Measurements from ENCODE around the gene ZNF248. TPM values are rescaled to one million over a fixed set of nuclear protein-coding genes. Genes with fewer than 3 reads are reported as not detected.

ZNF248 gene
- total RNA-seq, 1 experiment from 2014 or later = 17.6 TPM

DNA sequence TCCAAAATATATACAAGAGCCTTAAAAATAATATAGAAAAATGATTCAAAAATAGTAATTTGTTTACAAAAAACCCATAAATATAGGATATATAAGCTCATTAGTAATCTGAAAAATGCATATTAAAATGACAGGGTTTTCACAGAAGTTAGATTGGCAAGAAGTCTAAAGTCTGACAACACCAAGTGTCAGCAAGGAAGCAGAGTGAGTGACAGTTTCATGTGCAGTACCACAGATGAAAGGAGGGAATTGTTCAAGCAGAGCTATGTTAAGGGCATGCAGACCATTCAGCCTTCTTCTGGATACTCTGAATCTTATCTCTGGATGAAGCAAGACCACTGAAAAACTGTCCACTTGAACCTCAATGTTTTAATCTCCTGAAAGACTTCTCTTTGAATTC is 55.9 kb downstream of the ZNF248 start:
- TF ChIP-seq, protein P1, sequence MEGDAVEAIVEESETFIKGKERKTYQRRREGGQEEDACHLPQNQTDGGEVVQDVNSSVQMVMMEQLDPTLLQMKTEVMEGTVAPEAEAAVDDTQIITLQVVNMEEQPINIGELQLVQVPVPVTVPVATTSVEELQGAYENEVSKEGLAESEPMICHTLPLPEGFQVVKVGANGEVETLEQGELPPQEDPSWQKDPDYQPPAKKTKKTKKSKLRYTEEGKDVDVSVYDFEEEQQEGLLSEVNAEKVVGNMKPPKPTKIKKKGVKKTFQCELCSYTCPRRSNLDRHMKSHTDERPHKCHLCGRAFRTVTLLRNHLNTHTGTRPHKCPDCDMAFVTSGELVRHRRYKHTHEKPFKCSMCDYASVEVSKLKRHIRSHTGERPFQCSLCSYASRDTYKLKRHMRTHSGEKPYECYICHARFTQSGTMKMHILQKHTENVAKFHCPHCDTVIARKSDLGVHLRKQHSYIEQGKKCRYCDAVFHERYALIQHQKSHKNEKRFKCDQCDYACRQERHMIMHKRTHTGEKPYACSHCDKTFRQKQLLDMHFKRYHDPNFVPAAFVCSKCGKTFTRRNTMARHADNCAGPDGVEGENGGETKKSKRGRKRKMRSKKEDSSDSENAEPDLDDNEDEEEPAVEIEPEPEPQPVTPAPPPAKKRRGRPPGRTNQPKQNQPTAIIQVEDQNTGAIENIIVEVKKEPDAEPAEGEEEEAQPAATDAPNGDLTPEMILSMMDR (IDR thresholded peaks at IDR 0.05; ENCODE audit: insufficient read depth in 1 of 2, low read depth in 1 of 2, low read length in 1 of 2, severe bottlenecking in 1 of 2, unreplicated experiment in 1 of 2) = no peak
- intact Hi-C loops (cut with micrococcal nuclease; ENCODE audit: unreplicated experiment) = no loop called here
- BruUV-seq (replicated peaks) = no TSS peak
- Histone ChIP-seq H3K36me3 (ENCODE audit: control insufficient read depth, insufficient read depth, low read length) (no peaks in the 10 kb centered on the region), H3K4me3 (ENCODE audit: low read depth, low read length) (no peak overlapping the region), H3K9me3 (no peaks in the 10 kb centered on the region), H3K27me3 (replicated peaks; ENCODE audit: control insufficient read depth, insufficient read depth, low read length) (no peaks in the 10 kb centered on the region), H3K4me1 (no peaks in the 10 kb centered on the region)
- Mint-ChIP-seq H3K27ac (ENCODE audit: unreplicated experiment) (no peak overlapping the region), H3K4me3 (ENCODE audit: unreplicated experiment) (no peak overlapping the region), H3K27me3 (ENCODE audit: insufficient read depth, unreplicated experiment) (no peaks in the 10 kb centered on the region), H3K36me3 (ENCODE audit: insufficient read depth, unreplicated experiment) (peaks cover 6% of the 10 kb centered on the region), H3K4me1 (ENCODE audit: low read depth, unreplicated experiment) (no peaks in the 10 kb centered on the region), H3K9me3 (ENCODE audit: unreplicated experiment) (peaks cover 6% of the 10 kb centered on the region)
- ChIA-PET POLR2A (no interaction called here), CTCF (no interaction called here)
- DNase-seq = no peak

DNA sequence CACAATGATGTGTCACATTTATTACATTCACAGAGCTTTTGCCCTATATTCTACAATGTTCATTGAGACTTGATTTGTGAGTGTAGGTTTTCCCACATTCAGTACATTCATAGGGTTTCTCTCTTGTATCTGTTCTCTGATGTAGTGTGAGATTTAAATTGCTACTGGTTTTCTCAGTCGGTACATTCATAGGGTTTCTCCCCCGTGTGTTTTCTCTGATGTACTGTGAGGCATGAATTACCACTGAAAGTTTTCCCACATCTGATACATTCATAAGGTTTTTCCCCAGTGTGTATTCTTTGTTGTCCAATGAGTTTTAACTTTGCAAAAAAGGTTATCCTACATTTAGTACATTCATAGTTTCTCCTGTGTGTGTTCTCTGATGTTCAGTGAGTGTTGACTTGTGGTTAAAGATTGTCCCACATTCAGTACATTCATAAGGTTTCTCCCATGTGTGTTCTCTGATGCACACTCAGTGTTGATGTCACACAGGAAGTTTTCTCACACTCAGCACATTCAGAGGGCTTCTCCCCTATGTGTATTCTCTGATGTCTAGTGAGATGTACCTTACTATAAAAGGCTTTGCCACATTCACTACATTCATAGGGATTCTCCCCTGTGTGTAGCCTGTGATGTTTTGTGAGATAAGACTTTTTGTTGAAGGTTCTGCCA is 63.0 kb downstream of the ZNF248 start:
- Mint-ChIP-seq H3K27ac (ENCODE audit: unreplicated experiment) (no peak overlapping the region), H3K36me3 (ENCODE audit: insufficient read depth, unreplicated experiment) (peaks cover 10% of the 10 kb centered on the region), H3K27me3 (ENCODE audit: insufficient read depth, unreplicated experiment) (no peaks in the 10 kb centered on the region), H3K4me3 (ENCODE audit: unreplicated experiment) (no peak overlapping the region), H3K9me3 (ENCODE audit: unreplicated experiment) (peaks cover 41% of the 10 kb centered on the region), H3K4me1 (ENCODE audit: low read depth, unreplicated experiment) (peaks cover under 1% of the 10 kb centered on the region)
- CTCF ChIA-PET = no interaction called here
- no TSS peak for BruUV-seq (replicated peaks)
- peaks cover 6% of the 10 kb centered on the region for H3K9me3 ChIP-seq
- no peak for DNase-seq
- no peaks in the 10 kb centered on the region for H3K27me3 ChIP-seq (replicated peaks; ENCODE audit: control insufficient read depth, insufficient read depth, low read length)
- no peak overlapping the region for H3K4me3 ChIP-seq (ENCODE audit: low read depth, low read length)
- POLR2A ChIA-PET = no interaction called here
- intact Hi-C loops (cut with micrococcal nuclease; ENCODE audit: unreplicated experiment) = no loop called here
- 0 out of 2 replicates have a peak, but pooled peaks cover under 1% of the 10 kb centered on the region for H3K4me1 ChIP-seq
- H3K36me3 ChIP-seq (ENCODE audit: control insufficient read depth, insufficient read depth, low read length) = no peaks in the 10 kb centered on the region
- TF ChIP-seq, protein P1 (IDR thresholded peaks at IDR 0.05; ENCODE audit: insufficient read depth in 1 of 2, low read depth in 1 of 2, low read length in 1 of 2, severe bottlenecking in 1 of 2, unreplicated experiment in 1 of 2) = no peak

DNA sequence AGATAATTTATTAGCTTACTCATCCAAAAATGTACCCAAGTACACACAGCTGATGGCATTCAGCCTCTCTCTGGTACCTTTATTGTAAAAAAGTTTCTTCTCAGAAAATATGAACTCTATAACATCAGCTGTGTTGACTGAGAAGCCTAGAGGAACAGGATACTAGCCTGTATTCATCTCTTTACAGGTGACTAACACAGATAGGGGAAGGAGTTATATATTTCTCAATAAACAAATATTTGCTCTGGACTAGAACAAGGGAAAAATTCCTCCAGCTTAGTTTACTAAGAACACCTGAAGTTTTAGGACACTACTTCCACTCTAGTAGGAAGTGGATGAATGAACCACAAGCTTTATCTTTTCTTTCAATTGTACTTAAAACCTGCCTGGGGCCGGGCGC is 67.8 kb downstream of the ZNF248 start:
- POLR2A ChIA-PET = no interaction called here

More for the DNA sequence above, 67.8 kb downstream of the ZNF248 start:
- CTCF ChIA-PET = no interaction called here
- peak overlapping the region; percentile 44 for H3K4me3 Mint-ChIP-seq (ENCODE audit: unreplicated experiment)
- TF ChIP-seq, protein P1 (IDR thresholded peaks at IDR 0.05; ENCODE audit: insufficient read depth in 1 of 2, low read depth in 1 of 2, low read length in 1 of 2, severe bottlenecking in 1 of 2, unreplicated experiment in 1 of 2) = no peak
- H3K36me3 Mint-ChIP-seq (ENCODE audit: insufficient read depth, unreplicated experiment) = peaks cover 5% of the 10 kb centered on the region
- peaks cover 7% of the 10 kb centered on the region for H3K4me1 Mint-ChIP-seq (ENCODE audit: low read depth, unreplicated experiment)
- no peaks in the 10 kb centered on the region for H3K27me3 ChIP-seq (replicated peaks; ENCODE audit: control insufficient read depth, insufficient read depth, low read length)
- 0 out of 2 replicates have a peak, but pooled peaks cover 10% of the 10 kb centered on the region for H3K4me1 ChIP-seq
- intact Hi-C loops (cut with micrococcal nuclease; ENCODE audit: unreplicated experiment) = loop anchor here (1.0 to 2.0 kb wide), 2 partner anchors 67 to 73 kb away; partner anchors contain the start of gene ZNF248
- peaks cover 17% of the 10 kb centered on the region for H3K9me3 ChIP-seq
- H3K27me3 Mint-ChIP-seq (ENCODE audit: insufficient read depth, unreplicated experiment) = no peaks in the 10 kb centered on the region
- H3K36me3 ChIP-seq (ENCODE audit: control insufficient read depth, insufficient read depth, low read length) = no peaks in the 10 kb centered on the region
- no peak overlapping the region for H3K4me3 ChIP-seq (ENCODE audit: low read depth, low read length)
- H3K9me3 Mint-ChIP-seq (ENCODE audit: unreplicated experiment) = peaks cover 18% of the 10 kb centered on the region
- peak in 1 of 2 experiments; percentile 53 for DNase-seq
- peak overlapping the region; percentile 55 for H3K27ac Mint-ChIP-seq (ENCODE audit: unreplicated experiment)
- BruUV-seq (replicated peaks) = no TSS peak

Measured in Caco-2 (cell line).